H1 (cell line): ENCODE measurements around the gene CCDC88A. TPM values are rescaled to one million over a fixed set of nuclear protein-coding genes. Genes with fewer than 3 reads are reported as not detected.

Source experiments
- SP4 ChIP-seq: IDR thresholded peaks from 2 replicates; pipeline ENCODE4 v1.6.1; 2012; ENCODE audit warnings: low read length, inconsistent platforms
- ZNF274 ChIP-seq: IDR thresholded peaks from 2 replicates; pipeline ENCODE4 v1.7.0; 2012; ENCODE audit warnings: low read length, borderline replicate concordance; ENCODE audit errors: extremely low read depth
- polyA plus RNA-seq, 7 experiments: library from polyadenylated mRNA; depleted of rRNA in 3 of 7; stranded (reverse) in 5 of 7; unstranded in 2 of 7; fragments of >200 nt in 5 of 7; fragments of 200-250 nt in 2 of 7; gene quantifications; 1 replicate in 5 of 7; 2 replicates in 1 of 7; 4 replicates in 1 of 7; pipeline versions ENCODE4 v1.2.1 to v1.2.3, GENCODE V29; 2011 to 2013; ENCODE audit warnings: missing spikeins in 2 of 7, mixed read lengths in 2 of 7
- total RNA-seq: library from RNA; stranded (reverse); fragmentation: NEBNext Ultra II Directional; extraction: Animal tissue kit (Norgen Biotek cat#: 25700); gene quantifications from 2 replicates; pipeline ENCODE4 v1.2.1, GENCODE V29; 2021

CCDC88A gene
- total and polyA plus RNA-seq, 2 of the 8 experiments (the other 6 are each of a cell fraction or from before 2014, with no cell fraction given), result 27.0 to 98.0 TPM

DNA sequence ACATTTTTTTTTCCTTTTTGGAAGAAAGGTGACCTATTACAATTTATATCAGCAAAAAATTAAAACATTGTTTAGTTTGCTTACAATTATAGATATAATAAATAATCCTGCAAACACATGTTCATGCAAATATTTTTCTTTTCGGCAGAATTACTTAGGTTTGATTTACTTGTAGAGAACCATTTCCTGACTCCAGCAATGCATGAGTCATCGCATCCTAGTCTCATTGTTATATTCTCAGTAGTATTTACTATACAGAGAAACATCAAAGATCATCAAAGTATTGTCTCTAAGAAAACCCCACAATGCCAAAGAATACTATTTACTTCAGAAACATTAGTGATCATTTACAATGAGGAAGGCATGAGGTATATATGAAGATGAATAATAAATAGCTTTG, 110.2 kb downstream of the CCDC88A start (continued):
- TF ChIP-seq ZNF274, result no peak
- TF ChIP-seq SP4, result no peak
